Skin of body (tissue), 2 donors: ENCODE results near the gene RIMBP2. TPM values are rescaled to one million over a fixed set of nuclear protein-coding genes. Genes with fewer than 3 reads are reported as not detected.

Source experiments
- DNase-seq: peaks from one replicate; lab custom pipeline; 2025; lab: John Stamatoyannopoulos, UW
- total RNA-seq: library from RNA; depleted of rRNA; stranded (reverse); fragments of >200 nt; gene quantifications from one replicate; pipeline ENCODE4 v1.2.3, GENCODE V29; 2014

The RIMBP2 gene
- total RNA-seq, 1 donor from 2014 or later, result 5.8 TPM

- DNase-seq, result no peak
Measured at GRCh38 chr12:130632642-130633041, 83.5 kb downstream of the RIMBP2 start.

- DNase-seq, result no peak
Measured at GRCh38 chr12:130628304-130628703, 87.8 kb downstream of the RIMBP2 start.

- DNase-seq, result no peak
Measured at GRCh38 chr12:130627175-130627574, 88.9 kb downstream of the RIMBP2 start.

GRCh38 chr12:130626601-130627000 lies 89.5 kb downstream of the RIMBP2 start:
- DNase-seq, result no peak

- DNase-seq, result no peak
Measured at GRCh38 chr12:130625201-130625600, 90.9 kb downstream of the RIMBP2 start.

GRCh38 chr12:130622803-130623202 lies 93.3 kb downstream of the RIMBP2 start:
- DNase-seq, result no peak

- no peak for DNase-seq
Measured at GRCh38 chr12:130621696-130622298, 94.3 kb downstream of the RIMBP2 start.

GRCh38 chr12:130620756-130621155 lies 95.3 kb downstream of the RIMBP2 start:
- DNase-seq, result no peak

- no peak for DNase-seq
Measured at GRCh38 chr12:130620281-130620680, 95.8 kb downstream of the RIMBP2 start.

- no peak for DNase-seq
Measured at GRCh38 chr12:130619385-130620001, 96.6 kb downstream of the RIMBP2 start.

- no peak for DNase-seq
Measured at GRCh38 chr12:130617219-130617618, 98.9 kb downstream of the RIMBP2 start.

- no peak for DNase-seq
Measured at GRCh38 chr12:130615861-130616345, 100.2 kb downstream of the RIMBP2 start.

- no peak for DNase-seq
Measured at GRCh38 chr12:130614530-130614905, 101.6 kb downstream of the RIMBP2 start.

GRCh38 chr12:130613831-130614529 lies 102.1 kb downstream of the RIMBP2 start:
- no peak for DNase-seq

- no peak for DNase-seq
Measured at GRCh38 chr12:130613131-130613530, 103.0 kb downstream of the RIMBP2 start.

- no peak for DNase-seq
Measured at GRCh38 chr12:130611026-130611905, 104.8 kb downstream of the RIMBP2 start.

- no peak for DNase-seq
Measured at GRCh38 chr12:130609966-130610365, 106.1 kb downstream of the RIMBP2 start.

GRCh38 chr12:130608831-130609230 lies 107.3 kb downstream of the RIMBP2 start:
- no peak for DNase-seq

- no peak for DNase-seq
Measured at GRCh38 chr12:130608132-130608531, 108.0 kb downstream of the RIMBP2 start.

GRCh38 chr12:130606231-130606630 lies 109.9 kb downstream of the RIMBP2 start:
- no peak for DNase-seq

- no peak for DNase-seq
Measured at GRCh38 chr12:130603396-130603965, 112.6 kb downstream of the RIMBP2 start.
